Colonic mucosa (tissue), 4 donors: ENCODE measurements around the gene AGAP2. TPM values are rescaled to one million over a fixed set of nuclear protein-coding genes. Genes with fewer than 3 reads are reported as not detected.

ENCODE experiments used
- DNase-seq: peaks from one replicate; pipeline ENCODE4 v3.0.0-alpha.2; 2020
- H3K27ac ChIP-seq: fragments of 200-600 bp; one replicate; pipeline ENCODE4 v1.8.0; 2021
- H3K27me3 ChIP-seq: fragments of 200-600 bp; one replicate; pipeline ENCODE4 v1.8.0; 2021
- H3K36me3 ChIP-seq: fragments of 200-600 bp; one replicate; pipeline ENCODE4 v1.8.0; 2021
- H3K4me1 ChIP-seq: fragments of 200-600 bp; one replicate; pipeline ENCODE4 v1.8.0; 2021; ENCODE audit warnings: mild to moderate bottlenecking
- H3K4me3 ChIP-seq: fragments of 200-600 bp; one replicate; pipeline ENCODE4 v1.8.0; 2021
- H3K9ac ChIP-seq, 2 donors: one replicate each; pipeline ENCODE4 v1.7.0; 2013; ENCODE audit warnings: control low read depth in 2 of 2, low read depth in 2 of 2, low read length in 2 of 2
- H3K9me3 ChIP-seq: fragments of 200-600 bp; one replicate; pipeline ENCODE4 v1.8.0; 2021
- intact Hi-C: fragments of 100-400 bp; cut with DNase I; formaldehyde crosslinking; loops from one replicate; pipeline ENCODE4 v1.14.1; 2022
- total RNA-seq, 2 donors: library from RNA; stranded (reverse); fragmentation: NEBNext Ultra II Directional in 1 of 2; extraction: Animal tissue kit (Norgen Biotek cat#: 25700) in 1 of 2; gene quantifications; one replicate each; pipeline ENCODE4 v1.2.1, GENCODE V29; 2021
- TF ChIP-seq, protein P1 (sequence below): fragments of 200-600 bp; IDR thresholded peaks from one replicate; pipeline ENCODE4 v1.8.0; 2022; ENCODE audit warnings: antibody characterized with exemption, mild to moderate bottlenecking
- donor health status: healthy.
- donor health status: DM: no; HTN: no; CAD: no.
- donor health status: DM: no; HTN: no; CAD: no.

The AGAP2 gene
- total RNA-seq, 2 donors from 2014 or later = 0.86 to 1.0 TPM

DNA sequence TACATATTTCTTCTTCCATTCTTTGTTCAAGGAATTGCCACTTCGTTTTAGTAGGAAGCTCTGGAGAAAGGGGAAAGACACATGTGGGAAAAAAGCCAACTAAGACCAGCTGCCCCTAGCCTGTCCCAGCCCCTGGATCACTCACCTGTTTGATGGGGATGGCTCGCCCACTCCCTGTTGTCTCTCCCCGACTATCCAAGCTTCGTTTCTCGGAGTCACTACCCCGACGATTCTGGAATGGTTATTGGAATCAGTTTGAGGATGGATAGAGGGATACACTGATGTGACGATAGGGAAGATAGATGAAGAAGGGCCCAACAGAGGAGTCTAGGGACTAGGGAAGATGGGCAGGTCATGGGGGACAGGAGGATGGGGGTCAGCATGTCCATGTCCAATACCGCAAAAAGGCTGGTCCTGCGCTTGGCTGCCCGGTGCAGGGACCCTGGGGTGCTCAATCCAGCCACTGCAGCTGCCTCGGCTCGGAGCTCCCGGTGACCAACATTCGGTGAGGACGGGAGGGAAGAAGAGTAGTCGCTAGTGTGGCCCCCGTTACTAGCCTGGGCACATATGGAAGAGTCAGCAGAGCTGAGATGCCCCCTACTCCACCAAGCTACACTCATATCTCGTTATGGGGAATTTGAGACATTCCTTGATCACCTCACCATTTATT lies 7.0 kb downstream of the AGAP2 start:
- intact Hi-C loops = no loop called here
- Histone ChIP-seq H3K9ac (no peak overlapping the region), H3K36me3 (no peaks in the 10 kb centered on the region), H3K27ac (no peak overlapping the region), H3K9me3 (no peaks in the 10 kb centered on the region), H3K27me3 (peaks cover 20% of the 10 kb centered on the region), H3K4me3 (no peak overlapping the region), H3K4me1 (no peaks in the 10 kb centered on the region)
- no peak for DNase-seq
- TF ChIP-seq, protein P1, sequence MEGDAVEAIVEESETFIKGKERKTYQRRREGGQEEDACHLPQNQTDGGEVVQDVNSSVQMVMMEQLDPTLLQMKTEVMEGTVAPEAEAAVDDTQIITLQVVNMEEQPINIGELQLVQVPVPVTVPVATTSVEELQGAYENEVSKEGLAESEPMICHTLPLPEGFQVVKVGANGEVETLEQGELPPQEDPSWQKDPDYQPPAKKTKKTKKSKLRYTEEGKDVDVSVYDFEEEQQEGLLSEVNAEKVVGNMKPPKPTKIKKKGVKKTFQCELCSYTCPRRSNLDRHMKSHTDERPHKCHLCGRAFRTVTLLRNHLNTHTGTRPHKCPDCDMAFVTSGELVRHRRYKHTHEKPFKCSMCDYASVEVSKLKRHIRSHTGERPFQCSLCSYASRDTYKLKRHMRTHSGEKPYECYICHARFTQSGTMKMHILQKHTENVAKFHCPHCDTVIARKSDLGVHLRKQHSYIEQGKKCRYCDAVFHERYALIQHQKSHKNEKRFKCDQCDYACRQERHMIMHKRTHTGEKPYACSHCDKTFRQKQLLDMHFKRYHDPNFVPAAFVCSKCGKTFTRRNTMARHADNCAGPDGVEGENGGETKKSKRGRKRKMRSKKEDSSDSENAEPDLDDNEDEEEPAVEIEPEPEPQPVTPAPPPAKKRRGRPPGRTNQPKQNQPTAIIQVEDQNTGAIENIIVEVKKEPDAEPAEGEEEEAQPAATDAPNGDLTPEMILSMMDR = no peak

DNA sequence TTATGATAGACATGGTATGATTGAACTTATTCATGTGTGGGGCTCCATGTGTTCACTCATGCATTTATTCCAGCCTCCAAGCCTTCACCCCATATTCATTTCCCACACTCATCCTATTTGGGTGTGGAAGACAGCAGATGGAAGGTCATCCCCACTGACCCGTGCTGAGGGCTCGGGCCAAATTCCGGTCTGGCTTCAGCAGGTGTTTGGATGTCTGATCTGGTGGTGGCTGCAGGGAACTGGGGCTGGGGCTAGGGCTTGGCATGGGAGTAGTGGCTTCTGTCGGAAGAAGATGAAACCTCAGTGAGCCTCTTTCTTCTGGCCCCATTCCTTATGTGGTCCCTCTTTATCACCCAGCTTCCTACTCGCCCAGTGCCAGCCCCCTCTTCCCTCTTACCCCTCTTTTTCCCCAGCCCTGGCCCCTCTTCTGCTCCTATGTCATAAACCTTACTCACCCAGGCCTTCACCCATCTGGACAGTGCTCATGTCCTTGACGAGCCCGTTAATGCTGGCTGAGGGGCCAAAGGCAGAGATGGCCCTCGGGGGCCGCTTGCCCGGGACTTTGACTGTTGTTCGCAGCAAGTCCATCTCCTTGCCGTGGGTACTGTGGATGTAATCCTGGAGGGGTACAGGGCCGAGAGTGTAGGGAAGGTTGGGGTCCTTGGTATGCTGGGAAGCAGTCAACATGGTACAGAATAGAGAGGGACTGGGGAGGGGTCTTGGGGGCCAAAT lies 8.0 kb downstream of the AGAP2 start:
- DNase-seq = no peak
- Histone ChIP-seq H3K9me3 (no peaks in the 10 kb centered on the region), H3K27me3 (peaks cover 9% of the 10 kb centered on the region), H3K9ac (no peak overlapping the region), H3K27ac (no peak overlapping the region), H3K36me3 (no peaks in the 10 kb centered on the region), H3K4me1 (no peaks in the 10 kb centered on the region), H3K4me3 (no peak overlapping the region)
- TF ChIP-seq, protein P1 = no peak
- intact Hi-C loops = no loop called here

DNA sequence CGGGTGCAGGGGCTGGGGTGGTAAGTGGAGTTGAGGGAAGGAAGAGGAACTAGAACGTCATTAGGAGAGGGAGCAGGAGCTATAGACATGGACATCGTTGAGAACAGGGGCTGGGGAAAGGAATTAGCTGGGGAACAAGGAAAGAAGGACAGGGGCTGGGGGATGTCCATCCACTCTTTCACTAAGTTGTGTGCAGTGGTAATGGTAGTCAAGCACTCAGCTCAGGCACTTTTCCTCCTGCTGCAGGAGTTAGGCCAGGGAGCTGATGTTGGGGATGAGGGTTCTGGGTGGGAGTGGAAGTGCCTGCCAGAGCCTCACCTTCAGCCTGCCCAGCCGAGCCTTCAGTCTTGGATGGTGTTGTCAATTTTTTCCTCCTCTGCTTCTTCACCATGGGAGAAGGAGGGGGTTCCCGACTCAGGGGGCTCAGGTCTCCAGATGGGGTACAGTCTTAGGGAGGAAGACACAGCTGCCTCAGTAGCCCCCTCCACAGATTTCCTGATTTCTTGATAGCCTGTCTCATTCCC lies 9.2 kb downstream of the AGAP2 start:
- H3K4me1 ChIP-seq = no peaks in the 10 kb centered on the region
- H3K9me3 ChIP-seq = no peaks in the 10 kb centered on the region
- no peak overlapping the region for H3K4me3 ChIP-seq
- H3K27ac ChIP-seq = no peak overlapping the region
- no peaks in the 10 kb centered on the region for H3K36me3 ChIP-seq
- TF ChIP-seq, protein P1 = no peak
- intact Hi-C loops = no loop called here
- peaks cover 6% of the 10 kb centered on the region for H3K27me3 ChIP-seq
- no peak for DNase-seq
- H3K9ac ChIP-seq = no peak overlapping the region

DNA sequence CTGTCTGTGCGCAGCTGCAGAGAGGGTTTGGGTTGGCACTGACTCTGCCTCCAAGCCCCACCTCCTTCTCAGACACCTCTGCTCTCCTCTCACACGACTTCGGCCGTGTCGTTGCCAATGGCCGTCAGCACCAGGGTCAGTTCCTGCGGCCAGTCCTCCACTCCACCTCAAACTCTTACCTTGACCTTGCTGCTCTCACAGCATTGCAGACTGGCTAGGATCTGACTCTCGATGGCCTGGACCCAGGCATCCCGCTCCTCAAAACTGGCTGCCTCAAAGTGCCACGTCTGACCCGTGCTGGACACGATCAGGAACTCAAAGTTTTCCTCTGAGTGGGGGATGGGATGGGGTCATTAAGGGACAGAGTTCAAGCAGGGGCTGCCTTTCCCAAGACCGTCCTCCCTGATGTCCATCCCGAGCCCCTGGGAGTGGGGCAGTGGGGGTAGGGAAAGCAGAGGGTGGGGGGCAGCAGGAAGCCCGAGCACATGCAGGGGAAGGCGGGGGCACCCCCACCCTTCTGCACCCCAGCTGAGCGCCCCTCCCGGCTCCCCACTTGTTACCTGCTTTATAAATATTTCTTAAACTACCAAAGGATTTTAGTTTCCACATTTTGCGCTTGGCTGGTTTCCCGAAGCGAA lies 10.7 kb downstream of the AGAP2 start:
- intact Hi-C loops = no loop called here
- Histone ChIP-seq H3K4me3 (no peak overlapping the region), H3K9me3 (no peaks in the 10 kb centered on the region), H3K9ac (peak overlapping the region in 1 of 2 donors; percentile 12), H3K36me3 (no peaks in the 10 kb centered on the region), H3K4me1 (no peaks in the 10 kb centered on the region), H3K27ac (no peak overlapping the region), H3K27me3 (peaks cover 6% of the 10 kb centered on the region)
- peak; percentile 17 for DNase-seq
- TF ChIP-seq, protein P1 = no peak

DNA sequence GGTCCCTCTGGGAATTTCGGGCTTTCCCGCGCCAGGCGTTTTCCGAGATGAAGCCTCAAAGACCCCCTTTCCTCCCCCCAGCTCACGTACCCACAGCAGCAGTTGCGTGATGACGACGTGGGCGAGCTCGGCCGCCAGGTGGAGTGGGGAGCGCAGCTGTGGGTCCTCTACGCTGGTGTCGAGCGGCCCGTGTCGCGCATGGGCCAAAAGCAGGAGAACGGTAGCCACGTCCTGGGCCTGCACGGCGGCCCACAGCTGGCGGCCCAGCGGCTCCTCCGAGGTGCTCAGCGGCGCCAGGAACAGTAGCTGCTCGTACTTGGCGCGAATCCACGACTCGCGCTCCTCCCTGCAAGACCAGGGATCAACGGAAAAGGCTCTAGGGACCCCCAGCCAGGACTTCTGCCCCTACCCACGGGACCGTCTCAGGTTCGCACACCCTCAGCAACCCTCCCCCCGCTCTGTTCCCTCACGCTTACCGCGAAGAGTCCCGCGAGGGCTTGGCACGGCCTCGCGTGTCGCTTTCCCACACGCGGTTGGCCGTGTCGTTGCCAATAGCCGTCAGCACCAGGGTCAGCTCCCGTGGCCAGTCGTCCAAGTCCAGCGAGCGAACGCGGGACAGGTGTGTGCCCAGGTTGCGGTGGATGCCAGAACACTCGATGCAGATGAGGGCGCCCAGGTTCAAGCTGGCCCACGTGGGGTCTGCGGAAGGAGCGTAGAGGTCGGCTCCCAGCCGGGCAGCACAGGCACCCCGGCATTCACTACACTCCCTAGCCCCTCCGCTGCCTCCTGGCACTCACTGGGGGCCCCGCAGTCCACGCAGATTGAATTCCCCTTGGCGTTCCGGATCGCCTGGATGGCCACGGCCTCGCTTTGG lies 11.4 kb downstream of the AGAP2 start:
- no peaks in the 10 kb centered on the region for H3K4me1 ChIP-seq
- H3K9ac ChIP-seq = peak overlapping the region; percentile 46 to 72
- intact Hi-C loops = no loop called here
- no peaks in the 10 kb centered on the region for H3K36me3 ChIP-seq
- H3K27ac ChIP-seq = peak overlapping the region; percentile 24
- H3K9me3 ChIP-seq = no peaks in the 10 kb centered on the region
- H3K27me3 ChIP-seq = peaks cover 6% of the 10 kb centered on the region
- DNase-seq = peak; percentile 34
- peak overlapping the region; percentile 48 for H3K4me3 ChIP-seq
- TF ChIP-seq, protein P1 = no peak
